Measurements from ENCODE around the gene TRAPPC4. TPM values are rescaled to one million over a fixed set of nuclear protein-coding genes. Genes with fewer than 3 reads are reported as not detected.
A peak's percentile ranks its signal among the peaks of the same experiment; 100 is the strongest.
"Not testable (repeated sequence)": the region's sequence is repeated elsewhere in the genome, so short reads cannot be mapped to it uniquely, and the experiment has no call there.

Gene TRAPPC4
- total and polyA plus RNA-seq, 4 experiments from 2014 or later, result 89.2 to 116 (median 94.7) TPM

GRCh38 chr11:119030329-119031047, 11.9 kb downstream of the TRAPPC4 start, which contains the start of gene SLC37A4:
TSS of gene SLC37A4 (minus strand) at chr11:119030877.
- POLR2A ChIA-PET (ENCODE audit: partially characterized antibody), result interaction anchor here (0.6 to 6.2 kb wide), 12 partner anchors 12 to 633 kb away, joined by 3 to 135 read pairs (median 7); partner anchors contain the start of genes CENATAC, DDX6, DPAGT1 and HMBS
- H3K27me3 Mint-ChIP-seq, result no peaks in the 10 kb centered on the region
- peak within 1 kb of the TSS; percentile 64 to 95 (median 93) for H3K27ac Mint-ChIP-seq
- Histone ChIP-seq H3K4me3 (ENCODE audit: low read length in 2 of 2) (peak within 1 kb of the TSS; percentile 61 to 91), H3K4me1 (ENCODE audit: insufficient read depth, low read length) (peaks cover 19% of the 10 kb centered on the region), H3K27me3 (ENCODE audit: insufficient read depth, low read length) (no peaks in the 10 kb centered on the region), H3K36me3 (ENCODE audit: insufficient read depth, low read length) (peaks cover 2% of the 10 kb centered on the region), H3K27ac (ENCODE audit: low read depth, low read length) (peak within 1 kb of the TSS; percentile 76), H3K9me3 (ENCODE audit: control insufficient read depth in 1 of 2, low read length in 2 of 2) (no peaks in the 10 kb centered on the region)
- H3K4me3 Mint-ChIP-seq, result peak within 1 kb of the TSS; percentile 78 to 91 (median 82)
- CTCF ChIA-PET (ENCODE audit: partially characterized antibody), result interaction anchor here (0.8 to 3.1 kb wide), 14 partner anchors 8 to 167 kb away, joined by 3 to 16 read pairs (median 4); partner anchors contain the start of genes HMBS, HYOU1, RPS25 and TRAPPC4
- intact Hi-C loops (cut with micrococcal nuclease), result loop anchor here (1.0 to 2.0 kb wide), 6 partner anchors 12 to 102 kb away; partner anchors contain the start of genes CENATAC, HYOU1, RPS25 and TRAPPC4
- DNase-seq, result peak; percentile 98 to 99 (median 99)
- H3K9me3 Mint-ChIP-seq, result no peaks in the 10 kb centered on the region
- H3K36me3 Mint-ChIP-seq, result peaks cover 0 to 3% of the 10 kb centered on the region in 2 donors
- peaks cover 14 to 40% (median 19%) of the 10 kb centered on the region in 4 donors for H3K4me1 Mint-ChIP-seq

DNA sequence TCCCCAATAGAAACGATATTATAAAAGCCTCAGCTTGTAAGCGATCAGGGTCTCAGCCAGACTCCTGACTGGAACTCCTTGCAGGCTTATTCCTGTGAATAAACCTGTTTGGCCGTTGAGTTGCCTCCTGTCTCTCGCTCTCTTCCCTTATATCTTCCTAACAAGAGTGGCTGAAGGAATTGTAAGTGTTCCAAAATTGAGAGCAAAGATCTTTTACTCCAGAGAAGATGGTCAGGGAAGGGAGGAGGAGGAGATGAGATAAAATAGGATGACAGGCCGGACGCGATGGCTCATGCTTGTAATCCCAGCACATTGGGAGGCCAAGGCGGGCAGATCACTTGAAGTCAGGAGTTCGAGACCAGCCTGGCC, 13.3 kb downstream of the TRAPPC4 start:
- H3K4me3 ChIP-seq (ENCODE audit: low read length in 2 of 2), result no peak overlapping the region
- Mint-ChIP-seq H3K36me3 (peaks cover 0 to 2% of the 10 kb centered on the region in 2 donors), H3K4me3 (peak overlapping the region in 4 of 8 donors; percentile 0 to 59 (median 40)), H3K9me3 (no peaks in the 10 kb centered on the region), H3K27ac (peak overlapping the region in 3 of 7 donors; percentile 9 to 64 (median 39)), H3K27me3 (no peaks in the 10 kb centered on the region), H3K4me1 (peaks cover 13 to 39% (median 19%) of the 10 kb centered on the region in 4 donors)
- no peak overlapping the region for H3K27ac ChIP-seq (ENCODE audit: low read depth, low read length)
- intact Hi-C loops (cut with micrococcal nuclease), result loop anchor here (2.0 kb wide), 1 partner anchor 35 kb away; the partner anchor contains the start of gene VPS11
- no peaks in the 10 kb centered on the region for H3K9me3 ChIP-seq (ENCODE audit: control insufficient read depth in 1 of 2, low read length in 2 of 2)
- DNase-seq, result no peak
- ChIA-PET POLR2A (ENCODE audit: partially characterized antibody) (interaction anchor here (1.9 to 6.2 kb wide), 6 partner anchors 14 to 70 kb away, joined by 4 to 135 read pairs (median 14); partner anchors contain the start of genes CENATAC, DPAGT1, HYOU1 and RPS25), CTCF (ENCODE audit: partially characterized antibody) (interaction anchor here (0.8 to 3.1 kb wide), 11 partner anchors 9 to 165 kb away, joined by 3 to 16 read pairs (median 5); partner anchors contain the start of genes CENATAC, HYOU1, RPS25 and TRAPPC4)
- H3K36me3 ChIP-seq (ENCODE audit: insufficient read depth, low read length), result no peaks in the 10 kb centered on the region
- H3K4me1 ChIP-seq (ENCODE audit: insufficient read depth, low read length), result peaks cover 19% of the 10 kb centered on the region
- H3K27me3 ChIP-seq (ENCODE audit: insufficient read depth, low read length), result no peaks in the 10 kb centered on the region

GRCh38 chr11:119033421-119033820, 14.9 kb downstream of the TRAPPC4 start:
- CTCF ChIA-PET (ENCODE audit: partially characterized antibody), result interaction anchor here (1.6 kb wide), 1 partner anchor 36 kb away, joined by 5 read pairs; the partner anchor contains the start of gene CENATAC
- POLR2A ChIA-PET (ENCODE audit: partially characterized antibody), result interaction anchor here (0.7 to 1.0 kb wide), 2 partner anchors 36 to 68 kb away, joined by 3 read pairs; partner anchors contain the start of genes CENATAC and DPAGT1
- H3K27me3 Mint-ChIP-seq, result not testable (repeated sequence)

GRCh38 chr11:119034813-119035212, 16.2 kb downstream of the TRAPPC4 start:
- ChIA-PET CTCF (ENCODE audit: partially characterized antibody) (no interaction called here), POLR2A (ENCODE audit: partially characterized antibody) (no interaction called here)
- H3K27me3 ChIP-seq (ENCODE audit: insufficient read depth, low read length), result no peaks in the 10 kb centered on the region
- H3K27ac ChIP-seq (ENCODE audit: low read depth, low read length), result no peak overlapping the region
- no peak overlapping the region for H3K4me3 ChIP-seq (ENCODE audit: low read length in 2 of 2)
- Mint-ChIP-seq H3K9me3 (no peaks in the 10 kb centered on the region), H3K4me1 (peaks cover 2 to 16% (median 2%) of the 10 kb centered on the region in 4 donors), H3K36me3 (no peaks in the 10 kb centered on the region), H3K4me3 (no peak overlapping the region), H3K27me3 (no peaks in the 10 kb centered on the region), H3K27ac (no peak overlapping the region)
- DNase-seq, result no peak
- H3K36me3 ChIP-seq (ENCODE audit: insufficient read depth, low read length), result no peaks in the 10 kb centered on the region
- intact Hi-C loops (cut with micrococcal nuclease), result no loop called here
- H3K9me3 ChIP-seq (ENCODE audit: control insufficient read depth in 1 of 2, low read length in 2 of 2), result no peaks in the 10 kb centered on the region
- peaks cover 4% of the 10 kb centered on the region for H3K4me1 ChIP-seq (ENCODE audit: insufficient read depth, low read length)

More at GRCh38 chr11:119033421-119033820, 14.9 kb downstream of the TRAPPC4 start:
- H3K4me1 Mint-ChIP-seq, result peaks cover 13 to 29% (median 16%) of the 10 kb centered on the region in 4 donors
- H3K4me3 ChIP-seq (ENCODE audit: low read length in 2 of 2); H3K9me3 Mint-ChIP-seq; H3K9me3 ChIP-seq (ENCODE audit: control insufficient read depth in 1 of 2, low read length in 2 of 2); intact Hi-C loops (cut with micrococcal nuclease); H3K27ac Mint-ChIP-seq; H3K27ac ChIP-seq (ENCODE audit: low read depth, low read length); H3K27me3 ChIP-seq (ENCODE audit: insufficient read depth, low read length); H3K36me3 Mint-ChIP-seq; DNase-seq; H3K36me3 ChIP-seq (ENCODE audit: insufficient read depth, low read length); H3K4me3 Mint-ChIP-seq: not testable (repeated sequence)
- peaks cover 17% of the 10 kb centered on the region for H3K4me1 ChIP-seq (ENCODE audit: insufficient read depth, low read length)

DNA sequence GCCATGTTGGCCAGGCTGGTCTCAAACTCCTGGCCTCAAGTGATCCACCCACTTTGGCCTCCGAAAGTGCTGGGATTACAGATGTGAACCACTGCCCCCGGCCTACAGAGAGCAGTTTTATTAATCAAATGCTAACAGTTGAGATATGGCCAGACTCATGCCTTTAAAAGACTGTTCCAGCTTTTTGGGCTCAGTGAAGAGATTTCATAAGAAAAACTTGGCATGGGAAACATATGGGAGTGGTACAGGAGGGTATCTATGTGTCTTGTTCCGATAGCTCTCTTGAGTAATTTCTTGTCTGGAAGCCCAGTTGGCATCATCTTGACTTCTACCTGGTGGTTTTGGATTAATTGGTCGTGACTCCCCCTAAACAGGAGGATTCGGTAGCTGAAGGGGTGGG, 20.3 kb downstream of the TRAPPC4 start:
- no peaks in the 10 kb centered on the region for H3K36me3 ChIP-seq (ENCODE audit: insufficient read depth, low read length)
- H3K4me3 ChIP-seq (ENCODE audit: low read length in 2 of 2), result no peak overlapping the region
- Mint-ChIP-seq H3K27ac (peak overlapping the region in 1 of 7 donors; percentile 10), H3K9me3 (peaks cover 0 to 2% (median 0%) of the 10 kb centered on the region in 8 donors), H3K36me3 (no peaks in the 10 kb centered on the region), H3K4me1 (peaks cover 0 to 2% (median under 1%) of the 10 kb centered on the region in 4 donors), H3K4me3 (no peak overlapping the region), H3K27me3 (peaks cover 0 to 2% of the 10 kb centered on the region in 2 donors)
- H3K4me1 ChIP-seq (ENCODE audit: insufficient read depth, low read length), result no peaks in the 10 kb centered on the region
- H3K9me3 ChIP-seq (ENCODE audit: control insufficient read depth in 1 of 2, low read length in 2 of 2), result no peaks in the 10 kb centered on the region
- no peak overlapping the region for H3K27ac ChIP-seq (ENCODE audit: low read depth, low read length)
- intact Hi-C loops (cut with micrococcal nuclease), result no loop called here
- DNase-seq, result no peak
- ChIA-PET CTCF (ENCODE audit: partially characterized antibody) (interaction anchor here (1.3 kb wide), 1 partner anchor 43 kb away, joined by 3 read pairs; no protein-coding TSS in a partner anchor), POLR2A (ENCODE audit: partially characterized antibody) (interaction anchor here (1.4 kb wide), 1 partner anchor 29 kb away, joined by 3 read pairs; the partner anchor contains the start of gene VPS11)
- no peaks in the 10 kb centered on the region for H3K27me3 ChIP-seq (ENCODE audit: insufficient read depth, low read length)

GRCh38 chr11:119039471-119039870, 20.9 kb downstream of the TRAPPC4 start:
- H3K9me3 Mint-ChIP-seq; intact Hi-C loops (cut with micrococcal nuclease); H3K27me3 Mint-ChIP-seq; H3K9me3 ChIP-seq (ENCODE audit: control insufficient read depth in 1 of 2, low read length in 2 of 2); H3K4me3 ChIP-seq (ENCODE audit: low read length in 2 of 2); H3K4me1 Mint-ChIP-seq; DNase-seq; H3K27me3 ChIP-seq (ENCODE audit: insufficient read depth, low read length); H3K36me3 ChIP-seq (ENCODE audit: insufficient read depth, low read length); H3K27ac ChIP-seq (ENCODE audit: low read depth, low read length); H3K36me3 Mint-ChIP-seq; H3K4me1 ChIP-seq (ENCODE audit: insufficient read depth, low read length); H3K4me3 Mint-ChIP-seq: not testable (repeated sequence)
- peak overlapping the region in 1 of 7 donors; percentile 10 for H3K27ac Mint-ChIP-seq
- POLR2A ChIA-PET (ENCODE audit: partially characterized antibody), result interaction anchor here (1.4 kb wide), 1 partner anchor 28 kb away, joined by 3 read pairs; the partner anchor contains the start of gene VPS11
- CTCF ChIA-PET (ENCODE audit: partially characterized antibody), result interaction anchor here (1.1 to 2.7 kb wide), 3 partner anchors 8 to 44 kb away, joined by 3 to 7 read pairs (median 3); partner anchors contain the start of gene SLC37A4

Measured in CD4-positive, alpha-beta memory T cell (primary cell).